ENCODE data around the gene ENOPH1.
"Not testable (repeated sequence)": the region's sequence is repeated elsewhere in the genome, so short reads cannot be mapped to it uniquely, and the experiment has no call there.

ENOPH1 gene

DNA sequence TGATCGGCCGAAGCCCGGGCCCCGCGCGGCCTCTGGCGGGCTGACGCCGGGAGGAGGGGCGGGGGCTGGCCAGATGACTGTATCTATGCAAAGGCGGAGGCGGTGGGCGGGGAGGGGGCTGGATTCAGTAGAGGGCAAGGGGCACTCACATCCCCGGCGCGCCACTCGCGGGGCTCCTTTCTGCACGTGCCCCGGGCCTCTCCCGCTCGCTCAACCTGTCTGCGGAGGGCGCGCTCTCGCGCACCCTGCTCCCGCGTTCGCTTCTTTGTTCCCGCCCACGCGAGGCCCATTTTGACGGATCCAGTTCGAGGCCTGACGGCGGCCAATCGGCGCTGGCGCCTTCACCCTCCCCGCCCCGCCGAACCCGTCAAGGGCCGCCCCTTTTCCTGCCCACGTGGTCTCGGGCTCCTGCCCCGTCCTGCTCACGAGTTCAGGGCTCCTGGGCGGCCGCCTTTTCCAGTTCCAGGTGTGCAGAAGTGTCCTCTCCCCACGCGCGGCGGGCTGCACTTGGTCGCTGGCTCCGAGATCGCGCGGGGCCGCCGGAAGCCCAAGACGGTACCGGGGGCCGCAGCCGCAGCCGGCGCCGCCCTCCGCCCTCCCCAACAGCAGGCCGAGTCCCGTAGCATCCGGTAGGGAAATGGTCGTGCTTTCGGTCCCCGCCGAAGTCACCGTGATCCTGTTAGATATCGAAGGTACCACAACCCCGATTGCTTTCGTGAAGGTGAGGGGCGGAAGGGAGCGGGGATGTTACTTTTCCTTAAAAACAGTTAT is at the start of gene ENOPH1, which contains the start of gene HNRNPDL:
TSS of gene ENOPH1 (plus strand) at position 398 of the 771 bp plus-strand sequence. CDS start at position 638, 240 bp downstream.
TSS of gene HNRNPDL (minus strand) at position 270 of the 771 bp plus-strand sequence. CDS start 772 bp downstream, outside the sequence.
- peak; percentile 97 for DNase-seq (ENCODE audit: low spot score)

DNA sequence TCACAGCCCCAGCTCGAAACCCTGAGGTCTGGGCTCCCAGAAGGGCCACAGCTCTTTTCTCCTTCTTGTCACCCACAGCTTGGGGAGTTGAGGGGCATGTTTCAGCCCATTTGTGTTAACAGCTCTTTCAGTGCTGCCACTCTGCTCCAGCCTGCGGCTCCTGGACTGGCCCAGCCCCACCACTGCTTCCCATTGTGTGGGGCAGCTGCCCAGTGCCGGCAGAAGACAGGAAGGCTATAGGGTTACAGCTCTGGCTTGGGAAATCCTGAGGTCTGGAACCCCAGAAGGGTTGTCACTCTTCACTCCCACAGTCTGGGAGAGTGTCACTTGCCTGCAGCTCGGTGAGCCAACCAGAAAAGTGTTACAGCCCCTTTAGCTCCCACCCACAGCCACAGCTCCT is 49.6 kb upstream of the ENOPH1 start:
- DNase-seq (ENCODE audit: low spot score), result no peak

DNA sequence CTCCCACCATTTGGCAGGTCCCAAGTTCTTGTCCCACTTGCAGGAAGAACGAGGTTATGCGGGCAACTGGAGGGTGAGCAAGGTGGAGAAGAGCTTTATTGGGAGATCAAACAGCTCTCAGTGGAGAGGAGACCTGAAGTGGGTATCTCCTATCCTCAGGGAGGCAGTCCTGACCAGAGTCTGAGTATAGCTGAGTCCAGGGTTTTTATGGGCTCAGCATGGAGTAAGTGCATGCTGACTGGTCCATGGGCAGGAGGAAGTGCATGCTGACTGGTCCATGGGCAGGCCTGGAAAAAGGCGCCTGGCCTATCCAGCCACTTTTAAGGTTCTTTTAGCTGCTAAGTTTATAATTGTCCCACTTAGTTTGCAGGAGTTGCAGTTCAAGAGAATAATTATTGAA is 49.2 kb upstream of the ENOPH1 start:
- no peak for DNase-seq (ENCODE audit: low spot score)

DNA sequence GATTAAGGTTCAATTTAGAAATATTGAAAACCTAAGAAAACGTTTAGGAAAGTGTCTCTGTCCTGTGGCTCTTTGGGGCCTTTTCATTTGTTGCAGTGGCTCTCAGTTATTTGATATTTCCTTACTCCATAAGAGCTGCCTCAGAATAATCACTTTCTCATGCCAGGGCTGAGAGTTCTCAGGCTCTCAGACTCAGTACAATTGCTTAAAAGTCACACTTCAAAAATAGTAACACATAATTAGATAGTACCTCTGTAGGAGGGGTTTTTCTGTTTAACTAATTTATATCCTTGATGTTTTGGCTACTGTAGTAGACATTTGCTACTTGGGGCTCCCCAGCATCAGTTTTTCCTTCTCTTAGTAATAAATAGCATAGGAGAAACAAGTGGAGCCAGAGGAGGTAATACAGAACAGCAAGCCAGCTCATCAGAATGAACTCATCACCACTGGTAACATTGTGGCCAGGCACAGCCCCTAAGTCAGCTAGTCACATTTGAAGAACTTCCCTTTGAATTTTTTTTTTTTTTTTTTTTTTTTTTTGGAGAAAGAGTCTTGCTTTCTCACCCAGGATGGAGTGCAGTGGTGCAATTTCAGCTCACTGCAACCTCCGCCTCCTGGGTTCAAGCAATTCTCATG is 48.6 kb upstream of the ENOPH1 start:
- peak; percentile 22 for DNase-seq (ENCODE audit: low spot score)

DNA sequence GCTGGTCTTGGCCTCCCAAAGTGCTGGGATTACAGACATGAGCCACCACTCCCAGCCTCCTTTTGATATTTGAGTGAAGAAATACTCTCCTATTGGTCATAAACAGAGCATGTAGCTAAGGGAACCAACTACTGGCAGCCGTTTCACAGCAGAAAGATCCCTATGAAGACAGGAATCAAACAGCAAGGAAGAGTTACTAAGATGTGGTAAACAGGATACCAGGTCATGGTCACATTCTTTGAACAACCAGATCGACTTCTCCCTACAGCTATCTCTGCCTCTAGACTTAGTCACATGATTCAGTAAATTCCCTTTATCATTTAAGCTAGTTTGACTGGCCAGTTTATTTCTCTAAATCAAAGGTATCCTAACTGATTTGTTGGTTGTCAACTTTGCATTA is 47.6 kb upstream of the ENOPH1 start:
- no peak for DNase-seq (ENCODE audit: low spot score)

DNA sequence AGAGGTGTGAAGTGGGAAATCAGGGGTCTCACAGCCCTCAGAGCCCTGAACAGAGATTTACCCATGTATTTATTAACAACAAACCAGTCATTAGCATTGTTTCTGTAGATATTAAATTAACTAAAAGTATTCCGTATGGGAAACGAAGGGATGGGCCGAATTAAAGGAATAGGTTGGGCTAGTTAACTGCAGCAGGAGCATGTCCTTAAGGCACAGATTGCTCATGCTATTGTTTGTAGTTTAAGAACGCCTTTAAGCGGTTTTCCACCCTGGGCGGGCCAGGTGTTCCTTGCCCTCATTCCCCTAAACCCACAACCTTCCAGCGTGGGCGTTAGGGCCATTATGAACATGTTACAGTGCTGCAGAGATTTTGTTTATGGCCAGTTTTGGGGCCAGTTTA is 44.1 kb upstream of the ENOPH1 start:
- not testable (repeated sequence) for DNase-seq (ENCODE audit: low spot score)

DNA sequence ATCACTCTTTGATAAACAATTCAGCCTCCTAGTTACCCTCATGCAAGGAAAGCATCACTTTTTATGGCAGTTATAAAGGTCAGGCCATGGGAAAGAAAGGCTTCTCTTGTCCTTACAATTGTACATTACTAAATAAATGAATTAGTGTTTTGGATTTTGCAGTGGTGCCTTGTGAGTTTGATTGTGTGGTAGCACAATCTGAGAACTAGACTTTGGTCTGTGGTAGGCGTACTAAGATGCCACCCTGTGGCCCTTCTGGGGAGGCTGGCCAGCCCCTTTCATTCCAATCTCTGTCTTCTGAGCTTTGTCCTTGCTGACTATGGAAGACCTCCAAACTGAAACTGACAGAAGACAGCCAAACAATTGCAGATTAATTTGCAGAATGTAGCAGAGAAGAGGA is 42.0 kb upstream of the ENOPH1 start:
- DNase-seq (ENCODE audit: low spot score), result no peak

DNA sequence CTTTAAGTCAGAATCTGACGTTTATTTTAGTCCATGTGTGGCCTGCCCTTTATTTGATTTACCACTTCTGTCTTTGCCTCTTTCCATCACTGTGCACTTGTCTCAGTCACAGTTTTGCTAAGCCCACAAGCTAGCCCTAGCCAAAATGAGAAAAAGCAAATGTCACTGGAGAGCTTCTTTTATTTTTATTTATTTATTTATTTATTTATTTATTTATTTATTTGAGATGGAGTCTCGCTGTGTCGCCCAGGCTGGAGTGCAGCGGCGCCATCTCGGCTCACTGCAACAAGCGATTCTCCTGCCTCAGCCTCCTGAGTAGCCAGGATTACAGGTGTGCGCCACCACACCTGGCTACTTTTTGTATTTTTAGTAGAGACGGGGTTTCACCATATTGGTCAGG is 40.3 kb upstream of the ENOPH1 start:
- not testable (repeated sequence) for DNase-seq (ENCODE audit: low spot score)

DNA sequence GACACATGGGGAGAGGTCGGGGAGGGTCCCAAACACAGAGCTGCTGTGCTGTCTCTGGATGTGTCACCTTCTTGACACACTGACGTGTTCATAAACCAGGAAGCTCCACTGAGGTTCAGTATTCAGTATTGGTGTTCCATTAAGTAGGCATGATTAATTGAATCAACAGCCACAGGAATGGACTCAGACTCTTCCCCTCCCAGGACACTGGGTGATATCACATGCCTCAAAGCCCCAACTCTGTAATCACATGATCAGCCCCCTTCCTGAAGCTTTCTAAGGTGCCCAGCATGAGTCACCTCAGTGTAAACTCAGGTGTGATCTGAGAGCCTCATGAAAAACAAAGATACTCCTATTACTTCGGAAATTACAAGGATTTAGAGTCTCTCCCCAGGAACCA is 35.5 kb upstream of the ENOPH1 start:
- no peak for DNase-seq (ENCODE audit: low spot score)

DNA sequence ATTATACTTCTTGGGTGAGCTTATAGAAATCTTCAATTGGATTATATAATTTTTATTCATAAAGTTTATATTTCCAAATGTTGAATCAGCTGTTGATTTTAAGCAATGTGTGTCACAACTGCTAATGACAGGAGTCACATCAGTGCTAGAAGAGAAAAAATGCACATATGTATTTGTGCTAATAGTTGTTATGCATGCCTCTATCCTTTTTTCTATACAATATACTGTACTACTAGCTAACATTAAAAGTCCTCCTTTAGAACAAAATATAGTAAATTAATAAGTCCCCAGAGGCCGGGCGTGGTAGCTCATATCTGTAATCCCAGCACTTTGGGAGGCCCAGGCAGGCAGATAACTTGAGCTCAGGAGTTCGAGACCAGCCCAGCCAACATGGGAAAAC is 32.9 kb upstream of the ENOPH1 start:
- no peak for DNase-seq (ENCODE audit: low spot score)

DNA sequence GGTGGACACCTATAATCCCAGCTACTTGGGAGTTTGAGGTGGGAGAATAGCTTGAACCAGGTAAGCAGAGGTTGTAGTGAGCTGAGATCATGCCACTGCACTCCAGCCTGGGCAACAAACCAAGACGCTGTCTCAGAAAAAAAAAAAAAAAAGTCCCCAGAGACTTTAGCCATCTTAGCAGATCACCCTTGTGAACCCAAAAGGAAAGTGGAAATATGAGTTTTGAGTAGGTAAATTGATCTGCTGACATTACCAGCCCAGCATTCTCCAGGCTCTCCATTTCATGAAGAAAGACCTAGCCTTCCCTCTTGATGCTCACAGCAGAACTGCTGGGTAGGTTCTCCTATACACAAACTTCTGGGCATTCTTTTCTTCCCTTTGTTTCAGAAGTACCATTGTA is 32.1 kb upstream of the ENOPH1 start:
- DNase-seq (ENCODE audit: low spot score), result no peak

DNA sequence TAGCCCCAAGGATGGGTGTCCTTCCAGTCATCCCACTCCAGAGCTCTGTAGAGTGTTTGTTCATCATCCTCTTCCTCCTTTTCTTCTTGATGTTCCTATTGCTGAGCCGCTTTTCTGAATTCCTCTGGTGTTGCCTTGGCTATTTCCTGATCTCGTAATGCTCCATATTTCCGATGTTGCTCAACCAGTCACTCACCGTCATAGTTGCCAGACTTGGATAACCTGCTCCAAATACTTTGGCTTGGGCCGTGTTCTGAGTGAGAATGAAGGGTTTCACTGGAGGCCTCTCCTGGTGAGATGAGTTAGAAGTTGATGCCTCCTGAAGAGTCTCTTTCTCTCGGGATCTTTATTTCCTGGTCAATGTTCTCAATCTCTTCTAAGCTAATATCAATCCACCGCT is 28.8 kb upstream of the ENOPH1 start:
- no peak for DNase-seq (ENCODE audit: low spot score)

DNA sequence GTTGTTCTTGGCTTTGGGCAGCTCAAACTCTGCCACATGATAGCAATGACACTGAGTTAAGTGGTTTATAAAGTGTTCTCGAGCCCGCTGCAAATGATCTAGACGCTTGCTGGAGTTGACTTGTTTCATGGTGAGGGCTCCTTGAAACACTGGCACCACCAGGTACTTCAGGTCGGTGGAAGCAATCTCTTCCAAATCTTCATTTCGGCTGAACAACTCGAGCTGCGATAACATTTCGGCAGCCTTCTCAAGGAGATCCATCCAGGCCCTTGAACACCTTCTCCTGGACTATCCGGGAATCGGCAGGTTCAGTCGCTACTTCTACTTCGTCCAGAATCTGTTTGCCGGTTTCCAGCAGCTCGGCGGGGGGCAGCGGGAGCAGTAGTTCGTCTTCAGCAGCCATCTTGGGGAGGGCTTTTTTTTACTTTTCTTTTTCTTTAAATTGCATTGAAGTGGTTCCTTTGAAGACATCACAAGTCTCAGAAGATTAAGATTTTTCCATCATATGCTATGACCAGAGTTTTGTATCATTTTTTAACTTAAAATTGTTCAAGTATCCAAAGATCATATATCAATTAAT is 28.1 kb upstream of the ENOPH1 start:
- no peak for DNase-seq (ENCODE audit: low spot score)

DNA sequence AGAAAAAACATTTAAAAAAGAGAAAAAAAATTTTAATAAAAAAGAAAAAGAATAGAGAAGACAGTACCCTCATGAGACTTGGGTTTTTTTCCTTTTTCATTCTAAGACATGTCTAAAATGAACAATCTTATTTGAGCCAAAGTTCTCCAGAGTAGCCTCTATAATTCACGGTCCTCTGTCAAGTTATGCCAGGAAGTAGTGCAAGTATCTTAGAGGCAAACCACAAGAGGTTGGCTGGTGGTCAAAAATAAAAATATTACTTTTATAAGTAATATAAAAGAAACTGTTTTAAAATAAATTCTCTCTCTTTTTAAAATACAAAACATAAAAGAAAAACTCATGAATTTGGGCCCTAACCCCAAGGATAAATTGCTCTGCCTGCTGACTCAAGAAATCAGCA is 26.7 kb upstream of the ENOPH1 start:
- no peak for DNase-seq (ENCODE audit: low spot score)

DNA sequence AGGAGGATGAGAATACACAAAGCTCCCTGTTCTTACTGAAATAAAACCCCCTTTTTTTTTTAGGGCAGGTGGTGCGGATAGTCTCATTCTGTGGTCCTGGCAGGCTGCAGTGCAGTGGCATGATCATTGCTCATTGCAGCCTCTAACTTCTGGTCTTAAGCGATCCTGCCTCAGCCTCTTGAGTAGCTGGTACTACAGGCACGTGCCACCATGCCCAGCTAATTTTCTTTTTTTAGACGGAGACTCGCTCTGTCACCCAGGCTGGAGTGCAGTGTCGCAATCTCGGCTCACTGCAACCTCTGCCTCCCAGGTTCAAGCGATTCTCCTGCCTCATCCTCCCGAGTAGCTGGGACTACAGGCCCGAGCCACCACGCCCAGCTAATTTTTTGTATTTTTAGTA is 15.3 kb upstream of the ENOPH1 start:
- not testable (repeated sequence) for DNase-seq (ENCODE audit: low spot score)

DNA sequence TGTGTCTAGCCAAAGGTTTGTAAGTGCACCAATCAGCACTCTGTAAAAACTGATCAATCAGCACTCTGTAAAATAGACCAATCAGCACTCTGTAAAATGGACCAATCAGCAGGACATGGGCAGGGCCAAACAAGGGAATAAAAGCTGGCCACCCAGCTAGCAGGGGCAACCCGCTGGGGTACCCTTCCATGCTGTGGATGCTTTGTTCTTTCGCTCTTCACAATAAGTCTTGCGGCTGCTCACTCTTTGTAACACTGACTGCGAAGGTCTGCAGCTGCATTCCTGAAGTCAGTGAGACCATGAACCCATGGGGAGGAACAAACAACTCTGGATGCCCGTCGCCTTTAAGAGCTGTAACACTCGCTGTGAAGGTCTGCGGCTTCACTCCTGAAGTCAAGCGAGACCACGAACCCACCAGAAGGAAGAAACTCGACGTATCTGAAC is 14.4 kb upstream of the ENOPH1 start:
- no peak for DNase-seq (ENCODE audit: low spot score)

DNA sequence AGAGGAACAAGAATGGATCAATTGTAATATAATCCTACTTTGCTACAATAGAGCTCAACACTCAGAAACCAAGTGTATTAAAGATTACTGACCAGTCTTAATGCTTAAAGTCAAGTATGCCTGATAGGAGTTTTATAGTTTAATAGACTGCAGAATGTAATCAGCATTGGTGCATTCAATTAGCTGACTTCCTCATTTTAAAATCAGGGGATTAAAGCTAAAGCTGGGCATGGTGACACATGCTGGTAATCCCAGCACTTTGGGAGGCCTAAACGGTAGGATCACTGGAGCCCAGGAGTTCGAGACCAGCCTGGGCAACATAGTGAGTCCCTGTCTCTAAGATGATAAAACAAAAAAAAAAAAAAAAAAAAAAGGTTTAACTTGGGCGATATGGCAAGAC is 10.9 kb upstream of the ENOPH1 start:
- DNase-seq (ENCODE audit: low spot score), result no peak

DNA sequence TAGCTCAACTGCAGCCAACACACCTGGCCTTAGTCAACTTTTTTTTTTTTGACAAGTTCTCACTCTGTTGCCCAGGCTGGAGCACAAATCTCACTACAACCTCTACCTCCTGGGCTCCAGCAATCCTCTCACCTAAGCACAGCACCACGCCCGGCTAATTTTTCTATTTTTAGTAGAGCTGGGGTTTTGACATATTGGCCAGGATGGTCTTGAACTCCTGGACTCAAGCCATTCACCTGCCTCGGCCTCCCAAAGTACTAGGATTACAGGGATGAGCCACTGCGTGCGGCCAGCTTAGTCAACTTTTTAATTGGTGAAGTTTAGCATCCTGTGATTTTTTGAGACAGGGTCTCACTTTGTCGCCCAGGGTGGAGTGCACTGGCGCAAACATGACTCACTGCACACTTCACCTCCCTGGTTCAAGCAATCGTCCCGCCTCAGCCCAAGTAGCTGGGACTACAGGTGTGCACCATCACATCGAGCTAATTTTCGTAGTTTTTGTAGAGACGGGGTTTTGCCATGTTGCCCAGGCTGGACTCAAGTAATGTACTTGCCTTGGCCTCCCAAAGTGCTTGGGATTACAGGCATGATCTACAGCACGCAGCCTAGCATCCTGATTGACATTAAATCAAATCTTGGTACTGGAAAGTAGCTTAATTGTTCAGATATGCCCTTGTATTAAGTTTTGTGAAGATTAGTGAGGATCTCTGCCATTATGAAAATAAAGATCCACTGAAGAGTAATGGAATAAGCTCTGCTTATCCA is 8.4 kb upstream of the ENOPH1 start:
- no peak for DNase-seq (ENCODE audit: low spot score)

DNA sequence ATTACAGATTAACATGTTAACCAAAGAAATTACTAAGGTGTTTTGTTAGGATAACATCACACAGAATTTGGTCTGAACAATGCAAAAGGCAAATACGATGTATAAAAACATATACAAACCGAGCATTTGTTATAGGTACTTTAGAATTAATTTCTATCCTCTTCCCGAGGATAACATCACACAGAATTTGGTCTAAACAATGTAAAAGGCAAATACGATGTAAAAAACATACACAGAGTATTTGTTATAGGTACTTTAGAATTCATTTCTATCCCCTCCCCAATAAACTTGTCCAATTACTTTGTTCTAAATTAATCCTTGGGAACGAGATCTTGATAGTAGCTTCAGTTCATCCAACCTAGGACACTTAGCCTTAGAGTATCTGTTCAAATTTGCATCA is 7.8 kb upstream of the ENOPH1 start:
- DNase-seq (ENCODE audit: low spot score), result no peak

DNA sequence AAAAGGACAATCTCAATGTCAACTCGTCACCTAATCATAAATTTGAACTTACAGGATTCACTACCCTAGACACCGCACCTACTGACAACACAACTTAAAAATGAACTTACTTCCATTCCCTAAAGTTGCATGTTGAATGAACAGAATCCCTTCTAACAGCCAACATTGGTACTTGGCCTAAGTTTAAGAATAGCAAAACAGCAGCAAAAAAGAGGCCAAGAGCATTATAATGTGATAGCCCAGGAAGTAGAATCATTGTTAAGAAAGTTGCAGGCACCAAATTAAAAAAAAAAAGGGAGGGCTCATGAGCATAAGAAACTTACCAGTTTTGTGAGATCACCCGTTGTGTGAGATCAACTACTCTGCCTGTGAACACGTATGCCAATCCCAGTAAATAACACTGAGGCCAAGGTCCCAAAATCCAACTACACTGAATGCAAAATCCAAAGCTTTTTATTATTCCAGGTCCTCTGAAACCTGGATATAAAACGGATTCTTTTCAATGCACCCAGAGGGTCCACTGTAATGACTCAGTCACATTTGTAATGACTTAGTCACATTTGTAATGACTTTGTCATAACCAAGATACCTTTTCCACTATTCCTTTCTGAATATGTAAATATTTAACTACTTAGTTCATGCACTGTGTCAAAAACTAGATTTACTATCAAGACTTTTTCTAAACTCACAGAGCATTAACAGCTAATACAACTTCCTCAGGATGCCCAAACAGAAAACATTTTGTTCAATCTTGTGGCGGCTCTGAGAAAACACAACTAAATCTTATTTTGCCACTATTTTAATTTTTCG is 6.9 kb upstream of the ENOPH1 start:
- DNase-seq (ENCODE audit: low spot score), result no peak

DNA sequence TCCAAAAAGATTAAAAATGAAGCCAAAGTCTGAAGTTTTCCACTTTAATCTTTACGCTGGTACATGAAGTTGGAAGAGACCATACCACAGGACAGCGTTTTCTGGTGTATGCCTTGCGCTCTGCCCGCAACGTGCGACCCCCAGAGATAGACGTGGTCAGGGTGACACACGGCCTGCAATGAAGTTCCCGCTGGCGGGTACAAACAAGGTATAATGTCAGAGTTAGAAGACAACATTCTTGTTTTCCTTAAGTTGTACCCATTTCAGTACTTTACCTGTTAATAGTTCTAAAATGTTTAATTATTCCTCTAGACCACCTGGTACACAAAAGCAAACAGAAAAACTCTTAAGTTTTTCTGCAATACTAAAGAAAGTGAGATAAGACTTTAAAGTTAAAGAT is 4.9 kb upstream of the ENOPH1 start:
- DNase-seq (ENCODE audit: low spot score), result no peak

DNA sequence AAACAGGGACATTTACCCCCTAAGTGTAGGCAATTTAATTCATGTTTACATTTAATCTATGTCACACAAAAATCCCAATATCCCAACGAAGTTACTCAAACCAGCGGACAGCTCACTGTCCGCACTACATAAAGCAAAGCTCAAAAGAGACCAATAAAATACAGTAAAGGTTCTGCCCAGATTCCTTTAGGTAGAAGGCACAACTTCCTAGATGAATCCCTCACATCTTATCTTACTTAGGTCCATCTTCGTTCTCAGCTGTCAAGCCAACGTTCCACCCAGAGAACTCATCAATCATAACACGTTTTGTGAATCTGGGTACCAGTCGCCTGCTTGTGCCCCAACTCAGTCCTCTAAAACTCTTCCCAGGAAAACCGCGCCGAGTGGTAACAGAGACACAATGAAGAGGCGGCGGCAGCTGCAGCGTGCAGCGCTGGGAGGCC is 1.8 kb upstream of the ENOPH1 start:
- no peak for DNase-seq (ENCODE audit: low spot score)
